Neural cell (in vitro differentiated cells): ENCODE data around the gene NAB2.

Experiments used
- CTCF ChIP-seq: fragments of 450-650 bp; IDR thresholded peaks from 2 replicates; pipeline ENCODE4 v1.5.1; 2014; ENCODE audit warnings: antibody characterized with exemption, mild to moderate bottlenecking, moderate library complexity; ENCODE audit not compliant: poor library complexity, severe bottlenecking
- EP300 ChIP-seq: fragments of 450-650 bp; conservative IDR thresholded peaks from 2 replicates; pipeline ENCODE4 v1.6.1; 2014; ENCODE audit warnings: antibody characterized with exemption, mild to moderate bottlenecking, moderate library complexity; ENCODE audit not compliant: poor library complexity, severe bottlenecking
- EZH2 ChIP-seq: fragments of 200-600, 300-800 bp; shearing (Covaris generic), sonication (generic); IDR thresholded peaks from 2 replicates; pipeline ENCODE4 v1.6.1; 2014; ENCODE audit warnings: antibody characterized with exemption, low read length, borderline replicate concordance, mild to moderate bottlenecking; ENCODE audit not compliant: insufficient read depth, poor library complexity, severe bottlenecking
- MXI1 ChIP-seq: fragments of 450-650 bp; conservative IDR thresholded peaks from 2 replicates; pipeline ENCODE4 v1.6.1; 2014; ENCODE audit warnings: antibody characterized with exemption, mild to moderate bottlenecking; ENCODE audit not compliant: poor library complexity, severe bottlenecking
- POLR2AphosphoS5 ChIP-seq: IDR thresholded peaks from 2 replicates; pipeline ENCODE4 v1.6.1; 2012
- RAD21 ChIP-seq: fragments of 450-650 bp; conservative IDR thresholded peaks from 2 replicates; pipeline ENCODE4 v1.6.1; 2014; ENCODE audit warnings: antibody characterized with exemption, mild to moderate bottlenecking, moderate library complexity
- TF ChIP-seq, protein P1 (sequence below): IDR thresholded peaks from 2 replicates; pipeline ENCODE4 v1.6.1; 2012; ENCODE audit warnings: borderline replicate concordance

GRCh38 chr12:57098546-57098945 lies 9.6 kb downstream of the NAB2 start:
- TF ChIP-seq POLR2AphosphoS5 (no peak), EZH2 (no peak), EP300 (no peak), CTCF (no peak), RAD21 (no peak), MXI1 (no peak)
- TF ChIP-seq, protein P1, sequence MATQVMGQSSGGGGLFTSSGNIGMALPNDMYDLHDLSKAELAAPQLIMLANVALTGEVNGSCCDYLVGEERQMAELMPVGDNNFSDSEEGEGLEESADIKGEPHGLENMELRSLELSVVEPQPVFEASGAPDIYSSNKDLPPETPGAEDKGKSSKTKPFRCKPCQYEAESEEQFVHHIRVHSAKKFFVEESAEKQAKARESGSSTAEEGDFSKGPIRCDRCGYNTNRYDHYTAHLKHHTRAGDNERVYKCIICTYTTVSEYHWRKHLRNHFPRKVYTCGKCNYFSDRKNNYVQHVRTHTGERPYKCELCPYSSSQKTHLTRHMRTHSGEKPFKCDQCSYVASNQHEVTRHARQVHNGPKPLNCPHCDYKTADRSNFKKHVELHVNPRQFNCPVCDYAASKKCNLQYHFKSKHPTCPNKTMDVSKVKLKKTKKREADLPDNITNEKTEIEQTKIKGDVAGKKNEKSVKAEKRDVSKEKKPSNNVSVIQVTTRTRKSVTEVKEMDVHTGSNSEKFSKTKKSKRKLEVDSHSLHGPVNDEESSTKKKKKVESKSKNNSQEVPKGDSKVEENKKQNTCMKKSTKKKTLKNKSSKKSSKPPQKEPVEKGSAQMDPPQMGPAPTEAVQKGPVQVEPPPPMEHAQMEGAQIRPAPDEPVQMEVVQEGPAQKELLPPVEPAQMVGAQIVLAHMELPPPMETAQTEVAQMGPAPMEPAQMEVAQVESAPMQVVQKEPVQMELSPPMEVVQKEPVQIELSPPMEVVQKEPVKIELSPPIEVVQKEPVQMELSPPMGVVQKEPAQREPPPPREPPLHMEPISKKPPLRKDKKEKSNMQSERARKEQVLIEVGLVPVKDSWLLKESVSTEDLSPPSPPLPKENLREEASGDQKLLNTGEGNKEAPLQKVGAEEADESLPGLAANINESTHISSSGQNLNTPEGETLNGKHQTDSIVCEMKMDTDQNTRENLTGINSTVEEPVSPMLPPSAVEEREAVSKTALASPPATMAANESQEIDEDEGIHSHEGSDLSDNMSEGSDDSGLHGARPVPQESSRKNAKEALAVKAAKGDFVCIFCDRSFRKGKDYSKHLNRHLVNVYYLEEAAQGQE = no peak
